Measurements from ENCODE around the gene PRELP. TPM values are rescaled to one million over a fixed set of nuclear protein-coding genes. Genes with fewer than 3 reads are reported as not detected.
"Not testable (repeated sequence)": the region's sequence is repeated elsewhere in the genome, so short reads cannot be mapped to it uniquely, and the experiment has no call there.

Gene PRELP
- total and polyA plus RNA-seq, 2 donors (not counting 3 experiments of a cell fraction or from before 2014, with no cell fraction given), result 0.01 TPM; not detected in 1

- Histone ChIP-seq H3K4me3 (replicated peaks in 1 of 3; ENCODE audit: insufficient read depth in 1 of 3, low read depth in 1 of 3, low read length in 3 of 3) (no peak overlapping the region), H3K36me3 (ENCODE audit: control insufficient read depth in 2 of 2, extremely low read depth in 1 of 2, insufficient read depth in 2 of 2, low read length in 2 of 2) (no peaks in the 10 kb centered on the region), H3K9ac (replicated peaks; ENCODE audit: extremely low read depth, insufficient read depth, low read length) (no peak overlapping the region), H3K9me3 (replicated peaks; ENCODE audit: control insufficient read depth, insufficient read depth, low read length) (no peaks in the 10 kb centered on the region), H3K9me1 (replicated peaks; ENCODE audit: control insufficient read depth, extremely low read depth, insufficient read depth, low read length) (no peaks in the 10 kb centered on the region), H3K4me1 (ENCODE audit: control insufficient read depth, extremely low read depth, insufficient read depth, low read length) (no peaks in the 10 kb centered on the region), H2AFZ (ENCODE audit: low read depth, low read length) (no peak overlapping the region), H3K27ac (ENCODE audit: insufficient read depth, low read depth, low read length) (no peak overlapping the region), H3K27me3 (ENCODE audit: control insufficient read depth in 2 of 2, insufficient read depth in 2 of 2, low read length in 2 of 2) (peaks cover 28 to 39% of the 10 kb centered on the region in 2 experiments), H3K4me2 (ENCODE audit: insufficient read depth, low read length) (no peak overlapping the region), H4K20me1 (replicated peaks; ENCODE audit: control insufficient read depth, extremely low read depth, insufficient read depth, low read length) (no peaks in the 10 kb centered on the region), H3K79me2 (ENCODE audit: control insufficient read depth, insufficient read depth, low read length) (no peaks in the 10 kb centered on the region)
- DNase-seq (ENCODE audit: low read depth, low spot score) (no peak), FAIRE-seq (no peak)
- no TSS peak for BruUV-seq (replicated peaks)
- ChIA-PET CTCF (interaction anchor here (1.0 kb wide), 1 partner anchor 180 kb away, joined by 3 read pairs; no protein-coding TSS in a partner anchor), POLR2A (no interaction called here)
- TF ChIP-seq GATA2 (IDR thresholded peaks at IDR 0.05; ENCODE audit: insufficient read depth, insufficient read length, low read depth, low read length) (no peak), MAX (IDR thresholded peaks at IDR 0.05; ENCODE audit: insufficient read depth, insufficient read length) (no peak), MYC (IDR thresholded peaks at IDR 0.05; ENCODE audit: low read depth, low read length) (no peak), FOS (IDR thresholded peaks at IDR 0.05; ENCODE audit: borderline replicate concordance, insufficient read depth, low read length) (no peak), JUN (IDR thresholded peaks at IDR 0.05; ENCODE audit: borderline replicate concordance, insufficient read depth, insufficient read length, low read depth) (no peak), POLR2A (IDR thresholded peaks at IDR 0.05; ENCODE audit: low read depth, low read length) (no peak), POLR2AphosphoS5 (IDR thresholded peaks at IDR 0.05; ENCODE audit: insufficient read depth, low read depth, low read length) (no peak), EZH2 (IDR thresholded peaks at IDR 0.05; ENCODE audit: borderline replicate concordance, low read depth, low read length, severe bottlenecking) (no peak)
- TF ChIP-seq, protein P1, sequence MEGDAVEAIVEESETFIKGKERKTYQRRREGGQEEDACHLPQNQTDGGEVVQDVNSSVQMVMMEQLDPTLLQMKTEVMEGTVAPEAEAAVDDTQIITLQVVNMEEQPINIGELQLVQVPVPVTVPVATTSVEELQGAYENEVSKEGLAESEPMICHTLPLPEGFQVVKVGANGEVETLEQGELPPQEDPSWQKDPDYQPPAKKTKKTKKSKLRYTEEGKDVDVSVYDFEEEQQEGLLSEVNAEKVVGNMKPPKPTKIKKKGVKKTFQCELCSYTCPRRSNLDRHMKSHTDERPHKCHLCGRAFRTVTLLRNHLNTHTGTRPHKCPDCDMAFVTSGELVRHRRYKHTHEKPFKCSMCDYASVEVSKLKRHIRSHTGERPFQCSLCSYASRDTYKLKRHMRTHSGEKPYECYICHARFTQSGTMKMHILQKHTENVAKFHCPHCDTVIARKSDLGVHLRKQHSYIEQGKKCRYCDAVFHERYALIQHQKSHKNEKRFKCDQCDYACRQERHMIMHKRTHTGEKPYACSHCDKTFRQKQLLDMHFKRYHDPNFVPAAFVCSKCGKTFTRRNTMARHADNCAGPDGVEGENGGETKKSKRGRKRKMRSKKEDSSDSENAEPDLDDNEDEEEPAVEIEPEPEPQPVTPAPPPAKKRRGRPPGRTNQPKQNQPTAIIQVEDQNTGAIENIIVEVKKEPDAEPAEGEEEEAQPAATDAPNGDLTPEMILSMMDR (IDR thresholded peaks at IDR 0.05; ENCODE audit: extremely low read depth in 1 of 2, insufficient read depth in 1 of 2, low read depth in 1 of 2, low read length in 2 of 2), result no peak
- dilution Hi-C loops (cut with MboI; ENCODE audit: extremely low pct_ligation_motif_present, low sequenced_read_pairs) (no loop called here), intact Hi-C loops (cut with micrococcal nuclease) (no loop called here)
Observed at GRCh38 chr1:203447151-203447550, 28.5 kb upstream of the PRELP start.

DNA sequence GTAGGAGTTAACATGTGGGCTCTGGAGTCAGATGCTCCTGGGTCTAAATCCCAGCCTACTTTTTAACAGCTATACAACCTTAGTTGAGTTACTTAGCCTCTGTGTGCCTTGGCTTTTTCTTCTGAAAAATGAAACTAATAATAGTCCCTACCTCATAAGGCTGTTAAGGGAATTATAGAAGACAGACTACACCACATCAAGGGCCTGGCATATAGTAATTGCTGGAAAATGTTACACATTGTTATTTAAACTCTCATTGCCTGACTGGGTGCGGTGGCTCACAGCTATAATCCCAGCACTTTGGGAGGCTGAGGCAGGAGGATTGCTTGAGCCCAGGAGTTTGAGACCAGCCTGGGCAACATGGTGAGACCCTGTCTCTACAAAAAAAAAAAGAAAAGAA, 28.0 kb upstream of the PRELP start:
- intact Hi-C loops (cut with micrococcal nuclease), result not testable (repeated sequence)

More for the DNA sequence above, 28.0 kb upstream of the PRELP start:
- H3K9me1 ChIP-seq (replicated peaks; ENCODE audit: control insufficient read depth, extremely low read depth, insufficient read depth, low read length); H3K36me3 ChIP-seq (ENCODE audit: control insufficient read depth in 2 of 2, extremely low read depth in 1 of 2, insufficient read depth in 2 of 2, low read length in 2 of 2); H3K4me2 ChIP-seq (ENCODE audit: insufficient read depth, low read length); H2AFZ ChIP-seq (ENCODE audit: low read depth, low read length); H3K27ac ChIP-seq (ENCODE audit: insufficient read depth, low read depth, low read length); CTCF ChIA-PET; BruUV-seq (replicated peaks); POLR2A ChIA-PET; H4K20me1 ChIP-seq (replicated peaks; ENCODE audit: control insufficient read depth, extremely low read depth, insufficient read depth, low read length); dilution Hi-C loops (cut with MboI; ENCODE audit: extremely low pct_ligation_motif_present, low sequenced_read_pairs); H3K79me2 ChIP-seq (ENCODE audit: control insufficient read depth, insufficient read depth, low read length); H3K4me3 ChIP-seq (replicated peaks in 1 of 3; ENCODE audit: insufficient read depth in 1 of 3, low read depth in 1 of 3, low read length in 3 of 3); H3K4me1 ChIP-seq (ENCODE audit: control insufficient read depth, extremely low read depth, insufficient read depth, low read length); FAIRE-seq; DNase-seq (ENCODE audit: low read depth, low spot score); H3K9me3 ChIP-seq (replicated peaks; ENCODE audit: control insufficient read depth, insufficient read depth, low read length); H3K9ac ChIP-seq (replicated peaks; ENCODE audit: extremely low read depth, insufficient read depth, low read length): not testable (repeated sequence)
- H3K27me3 ChIP-seq (ENCODE audit: control insufficient read depth in 2 of 2, insufficient read depth in 2 of 2, low read length in 2 of 2), result peaks cover 26 to 35% of the 10 kb centered on the region in 2 experiments

All from endothelial cell of umbilical vein (primary cell).